GM12801 (cell line): ENCODE measurements around the gene CCBE1.

ENCODE experiments used
- CTCF ChIP-seq: IDR thresholded peaks from one replicate; pipeline ENCODE4 v1.5.1; 2011; ENCODE audit warnings: control low read depth; ENCODE audit not compliant: insufficient read length; ENCODE audit errors: extremely low read depth

The CCBE1 gene

GRCh38 chr18:59715445-59715844 is 18.2 kb upstream of the CCBE1 start:
- TF ChIP-seq CTCF, result no peak

DNA sequence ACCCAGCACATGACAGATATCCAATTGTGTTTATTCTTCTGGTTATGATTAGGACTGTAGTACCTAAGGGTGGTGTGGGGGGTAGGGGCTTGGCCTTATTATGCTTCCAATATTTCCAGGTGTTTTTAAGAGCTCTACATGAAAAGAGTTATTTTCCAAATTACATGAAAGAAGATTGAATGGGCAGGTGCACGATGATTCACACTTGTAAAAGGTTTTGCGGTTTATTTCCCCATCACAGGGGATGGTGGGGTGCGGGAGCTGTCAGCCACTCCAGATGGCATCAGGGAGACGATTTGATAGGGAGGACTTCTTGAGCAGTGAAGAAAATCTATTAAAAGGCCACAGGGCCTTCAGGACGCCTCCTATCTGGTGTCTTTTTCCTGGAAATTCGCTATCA is 15.1 kb upstream of the CCBE1 start:
- TF ChIP-seq CTCF, result no peak

GRCh38 chr18:59708988-59709387 is 11.8 kb upstream of the CCBE1 start:
- TF ChIP-seq CTCF, result no peak

GRCh38 chr18:59707306-59707705 is 10.1 kb upstream of the CCBE1 start:
- no peak for TF ChIP-seq CTCF

DNA sequence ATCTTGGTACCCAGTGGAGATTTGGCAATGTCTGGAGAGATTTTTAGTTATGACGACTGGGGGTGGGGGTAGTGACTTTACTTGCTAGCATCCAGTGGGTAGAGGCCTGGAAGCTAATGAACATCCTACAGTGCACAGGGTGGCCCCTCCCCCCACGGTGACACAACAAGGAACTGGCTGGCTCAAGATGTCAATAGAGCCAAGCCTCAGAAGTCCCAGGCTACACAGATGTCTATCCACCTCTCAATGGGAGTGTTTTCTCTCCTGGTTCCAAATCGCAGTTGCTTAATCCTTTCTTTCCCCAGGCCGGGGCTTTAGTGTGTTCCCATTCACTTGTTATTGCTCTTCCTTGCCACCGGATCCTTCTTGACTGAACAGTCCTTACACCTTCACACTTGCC is 9.3 kb upstream of the CCBE1 start:
- TF ChIP-seq CTCF, result no peak

GRCh38 chr18:59705145-59705544 is 7.9 kb upstream of the CCBE1 start:
- no peak for TF ChIP-seq CTCF

GRCh38 chr18:59704146-59704545 is 6.9 kb upstream of the CCBE1 start:
- no peak for TF ChIP-seq CTCF

- TF ChIP-seq CTCF, result no peak
Measured at GRCh38 chr18:59701272-59701671, 4.0 kb upstream of the CCBE1 start.
